NCI-H2107 (cell line): ENCODE results near the gene HSPB7.
"Not testable (repeated sequence)": the region's sequence is repeated elsewhere in the genome, so short reads cannot be mapped to it uniquely, and the experiment has no call there.

Source experiments
- DNase-seq: peaks from one replicate; lab custom pipeline; 2025; lab: John Stamatoyannopoulos, UW

HSPB7 gene

GRCh38 chr1:16022393-16022792 is 4.5 kb upstream of the HSPB7 start:
- no peak for DNase-seq

DNA sequence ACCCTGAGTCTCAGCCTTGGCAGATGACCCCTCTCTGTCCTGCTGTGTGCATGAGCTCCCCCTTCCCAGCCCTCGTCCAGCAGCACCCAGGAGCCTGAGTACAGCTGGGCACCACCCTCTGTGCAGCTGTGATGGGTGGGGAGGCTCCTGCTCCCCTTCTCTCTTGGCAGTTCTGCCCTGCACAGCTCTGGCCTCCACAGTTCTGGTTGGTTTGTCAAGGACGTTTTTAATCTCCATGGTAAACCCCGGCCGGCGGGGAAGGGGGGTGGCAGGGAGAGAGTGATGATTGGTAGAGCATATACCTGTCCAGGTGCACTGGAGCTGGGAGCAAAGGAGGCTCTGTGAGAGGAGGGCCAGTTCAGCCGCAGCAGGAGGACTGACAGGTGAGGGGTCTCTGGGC is 3.8 kb upstream of the HSPB7 start, which contains the start of gene CLCNKA:
CLCNKA (plus strand) TSS at position 356 of the 400 bp plus-strand sequence. CDS start 584 bp downstream, outside the sequence.
- peak; percentile 41 for DNase-seq

DNA sequence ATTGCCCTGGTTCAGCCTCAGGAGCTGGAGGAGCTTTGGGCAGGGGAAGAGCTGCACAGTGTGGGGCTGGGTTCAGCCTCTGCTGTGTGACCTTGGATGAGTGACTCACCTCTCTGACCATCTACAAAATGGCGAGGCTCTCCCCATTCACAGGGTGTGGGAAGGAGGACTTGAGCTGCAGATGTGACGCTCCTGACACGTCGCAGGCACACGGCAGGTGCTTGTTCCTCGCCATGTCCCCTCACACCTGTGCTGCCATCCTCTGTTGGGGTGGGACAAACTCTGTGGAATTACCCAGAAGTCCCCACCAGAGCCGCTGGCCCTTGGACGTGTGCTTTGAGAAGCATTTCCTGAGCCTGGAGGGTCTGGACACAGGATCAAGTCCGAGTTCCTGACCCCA is 3.0 kb upstream of the HSPB7 start:
- DNase-seq: not testable (repeated sequence)

DNA sequence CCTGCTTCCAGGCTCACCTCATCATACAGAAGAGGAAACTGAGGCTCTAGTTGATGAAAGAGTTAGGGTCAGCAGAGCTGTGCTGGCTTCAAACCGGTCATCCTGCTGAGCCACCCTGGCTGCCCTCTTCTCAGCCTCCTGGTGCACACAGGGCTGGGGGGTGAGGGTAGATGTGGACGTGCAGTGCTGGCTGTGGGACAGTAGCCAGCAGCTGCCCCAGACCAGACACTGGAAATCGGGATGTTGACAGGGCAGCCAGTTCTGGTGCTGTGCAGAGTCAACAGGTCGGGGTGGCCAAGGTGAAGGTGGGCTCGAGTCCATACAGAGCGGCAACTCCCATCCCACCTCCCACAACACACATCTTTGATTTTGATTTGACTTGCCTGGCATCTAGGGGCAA is 2.5 kb upstream of the HSPB7 start:
- no peak for DNase-seq

GRCh38 chr1:16019644-16020277 is 1.9 kb upstream of the HSPB7 start:
- DNase-seq: no peak

DNA sequence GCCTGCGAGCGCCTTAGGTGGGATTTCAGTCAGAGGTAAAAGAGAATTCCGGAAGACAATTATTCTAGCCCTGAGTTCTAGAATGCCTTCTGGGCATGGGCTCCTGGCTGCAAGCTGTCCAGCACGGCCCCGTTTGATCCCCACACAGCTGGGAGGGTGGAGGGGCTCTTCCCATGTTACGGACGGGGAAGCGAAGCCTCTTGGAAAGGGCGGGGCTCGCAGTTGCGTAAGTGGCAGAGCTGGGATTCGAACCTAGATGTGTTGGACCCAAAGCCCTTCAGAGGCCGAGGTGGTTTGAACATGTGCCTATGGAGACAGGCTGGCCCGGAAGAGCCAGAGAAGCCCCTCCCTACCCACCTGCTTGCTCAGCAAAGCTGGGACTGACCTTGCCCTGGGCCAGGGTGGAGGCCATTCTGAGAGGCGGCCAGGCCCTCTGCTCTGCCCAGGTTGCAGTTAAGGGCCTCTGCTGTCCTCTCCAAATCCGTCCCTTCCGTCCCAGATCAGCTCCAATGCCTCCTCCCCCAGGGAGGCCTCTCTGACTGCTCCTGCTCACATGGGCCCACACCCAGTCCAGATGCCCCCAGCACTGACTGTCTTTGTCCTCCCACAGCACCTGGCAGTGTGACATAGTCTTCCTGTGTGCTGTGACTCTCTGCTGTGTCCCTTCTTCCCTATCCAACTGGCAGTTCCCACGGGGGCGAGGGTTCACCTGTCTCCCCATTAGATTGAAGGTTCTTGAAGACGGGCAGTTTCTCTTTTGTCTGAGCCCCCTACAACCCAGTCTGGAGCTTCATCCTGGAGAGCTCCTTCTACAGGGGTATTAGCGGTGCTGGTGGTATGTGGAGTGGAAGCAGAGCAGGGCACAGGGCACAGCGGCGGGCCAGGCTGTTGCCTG is 1.2 kb upstream of the HSPB7 start:
- DNase-seq: no peak

- no peak for DNase-seq
These were observed 465 bp upstream of the HSPB7 start for GRCh38 chr1:16018308-16018707.

- no peak for DNase-seq
These were observed 775 bp downstream of the HSPB7 start for GRCh38 chr1:16017076-16017460.

DNA sequence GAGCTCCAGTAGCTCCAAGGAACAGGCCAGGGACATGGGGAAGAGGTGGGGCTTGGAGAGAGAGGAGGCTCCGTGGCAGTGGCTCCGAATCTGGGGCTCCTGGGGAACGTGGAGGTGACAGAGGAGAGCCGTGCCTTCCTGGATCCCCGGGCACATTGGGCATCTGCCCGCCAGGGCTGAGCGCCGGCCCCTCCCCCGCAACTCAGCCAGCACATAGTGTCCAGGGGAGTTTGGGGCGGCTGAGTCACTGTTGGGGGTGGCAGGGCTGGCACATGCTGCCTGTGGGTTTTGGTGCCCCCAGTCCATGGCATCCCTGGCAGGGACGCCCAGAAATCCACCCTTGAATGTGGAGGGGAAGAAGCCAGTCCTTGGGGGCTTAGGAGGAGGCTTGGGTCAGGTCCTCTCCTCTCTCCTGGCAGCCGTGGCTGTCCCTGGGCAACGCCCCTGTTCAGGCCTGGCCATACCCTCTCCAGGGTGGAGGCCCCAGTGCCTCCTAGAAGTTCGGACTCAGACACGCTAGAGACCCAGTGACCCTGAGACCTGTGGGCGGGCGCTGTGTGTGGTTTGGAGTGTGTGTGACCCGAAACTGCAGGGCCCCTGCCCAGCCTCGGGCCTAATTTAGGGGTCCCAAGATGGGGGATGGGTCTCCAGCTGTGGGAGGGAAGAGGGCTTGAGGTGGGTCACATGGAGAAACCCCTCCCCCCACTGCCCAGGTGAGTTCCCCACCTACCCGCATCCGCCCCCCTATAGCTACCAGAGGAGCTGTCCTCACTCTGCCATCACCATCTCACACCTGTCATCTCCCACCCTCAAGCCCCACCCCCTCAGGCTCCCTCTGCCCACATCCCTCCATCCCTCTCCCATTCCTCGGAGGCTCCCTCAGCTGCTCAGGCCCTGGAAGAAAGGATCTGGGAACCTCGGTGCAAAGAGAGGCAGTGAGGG is 1.6 kb downstream of the HSPB7 start:
- DNase-seq: no peak

DNA sequence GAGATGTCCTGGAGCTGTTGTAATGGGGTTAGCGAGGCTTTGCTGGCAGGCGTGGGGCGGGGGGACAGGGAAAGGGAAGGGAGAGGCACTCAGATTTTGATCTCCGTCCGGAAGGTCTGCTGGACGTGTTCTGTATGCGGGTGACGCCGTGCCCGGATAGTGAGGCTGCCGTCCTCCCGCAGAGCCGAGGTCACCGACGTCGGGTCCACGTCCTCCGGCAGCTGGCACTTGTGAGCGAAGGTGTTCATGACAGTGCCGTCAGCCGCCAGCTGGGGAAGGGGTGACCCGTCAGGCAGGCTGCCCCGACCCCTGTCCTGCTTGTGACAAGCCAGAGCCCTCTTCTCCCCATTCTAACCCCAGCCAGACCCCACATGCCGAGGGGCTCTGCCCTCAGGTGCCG is 2.4 kb downstream of the HSPB7 start:
- DNase-seq: no peak

DNA sequence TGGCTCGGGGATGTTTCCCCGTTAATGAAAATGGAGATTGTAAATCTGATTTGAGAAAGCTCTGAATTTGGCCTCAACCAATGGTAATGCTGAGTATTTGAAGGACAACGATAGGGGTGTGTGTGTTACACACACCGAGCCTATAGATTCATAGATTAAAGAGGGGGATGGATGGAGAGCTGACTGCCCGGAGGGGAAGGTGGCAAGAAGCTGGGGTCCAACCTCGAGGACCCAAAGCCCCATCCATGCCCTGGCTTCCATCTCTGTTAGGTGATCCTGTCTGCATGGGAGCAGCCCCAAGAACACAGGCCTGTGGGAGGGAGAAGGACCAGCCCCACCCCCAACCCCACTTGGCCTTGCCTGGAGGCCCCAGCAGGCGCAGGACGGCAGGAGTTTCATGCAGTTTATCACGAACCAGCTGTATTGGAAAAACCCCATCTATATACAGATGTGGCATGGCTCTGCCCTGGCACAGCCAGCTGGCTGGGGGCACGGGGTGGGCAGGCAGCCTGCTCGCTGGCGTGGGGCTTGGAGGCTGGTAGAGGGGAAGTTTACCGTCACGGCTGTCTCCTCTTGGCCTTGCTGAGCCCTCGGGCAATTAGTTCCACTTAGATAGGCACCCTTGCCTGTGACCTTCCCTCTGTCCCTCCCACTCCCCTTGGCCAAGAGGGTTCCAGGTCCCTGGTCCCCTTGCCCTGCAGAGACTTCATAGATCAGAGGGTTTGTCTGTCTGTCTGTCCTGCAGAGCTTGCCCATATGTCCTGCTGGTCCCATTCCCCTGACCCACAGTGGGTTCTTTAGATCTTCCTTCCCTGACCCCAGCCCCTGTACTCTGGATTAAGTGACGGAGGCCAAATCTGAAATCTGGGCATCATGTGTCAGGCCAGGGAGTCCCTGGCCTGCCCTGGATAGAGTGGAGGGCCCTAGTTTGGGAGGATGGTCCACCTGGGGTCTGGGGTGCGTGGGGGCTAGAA is 3.0 kb downstream of the HSPB7 start:
- DNase-seq: no peak

DNA sequence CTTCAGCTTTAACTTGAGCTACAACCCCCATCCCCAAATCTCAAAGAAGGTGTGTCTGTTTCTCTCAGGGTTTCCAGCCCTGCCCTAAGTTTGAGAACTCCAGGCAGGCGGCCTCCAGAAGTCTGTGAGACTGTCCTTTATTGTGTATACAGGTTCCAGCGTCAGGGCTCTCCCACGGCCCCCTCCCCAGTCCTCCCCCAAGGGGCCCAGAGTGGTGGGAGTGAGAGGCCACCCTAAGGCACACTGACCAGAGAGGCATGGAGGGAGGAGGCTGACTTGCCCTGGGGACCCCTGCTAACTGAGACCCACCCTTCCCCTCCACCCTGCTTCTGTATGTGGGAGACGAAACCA is 4.0 kb downstream of the HSPB7 start:
- no peak for DNase-seq

DNA sequence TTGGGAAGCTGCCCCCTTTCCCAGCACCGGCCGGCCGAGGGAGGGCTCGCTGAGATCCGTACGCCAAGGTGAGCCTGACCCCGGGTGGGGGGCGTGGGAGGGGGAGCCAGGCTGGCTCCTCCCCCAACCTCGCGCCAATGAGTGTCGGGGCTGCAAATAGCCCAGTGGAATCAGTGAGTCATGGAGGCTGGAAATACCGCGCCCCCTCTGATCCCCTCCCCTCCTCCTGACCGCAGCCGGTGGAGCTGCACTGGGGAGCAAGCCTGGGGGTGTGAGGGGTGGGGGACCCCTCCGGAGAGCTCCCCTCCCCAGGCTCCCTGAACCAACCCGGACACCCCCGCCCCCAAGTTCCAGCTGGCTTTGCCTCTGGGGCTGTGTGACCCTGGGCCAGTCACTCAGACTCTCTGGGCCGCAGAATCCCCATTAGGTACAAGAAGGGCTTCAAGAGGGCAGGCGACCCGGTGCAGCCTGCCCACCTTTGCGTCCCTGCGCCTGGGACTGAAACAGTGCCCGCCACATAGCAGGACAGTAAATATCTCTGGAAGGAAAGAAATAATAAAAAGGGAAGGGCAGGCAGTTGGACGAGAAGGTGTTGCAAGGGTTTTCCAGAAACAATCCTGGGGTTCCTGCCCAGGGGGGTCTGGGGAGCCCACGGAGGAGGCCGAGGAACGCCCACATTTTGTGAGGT is 4.5 kb downstream of the HSPB7 start:
- DNase-seq: no peak

GRCh38 chr1:16012590-16013219 is 5.1 kb downstream of the HSPB7 start:
- no peak for DNase-seq

DNA sequence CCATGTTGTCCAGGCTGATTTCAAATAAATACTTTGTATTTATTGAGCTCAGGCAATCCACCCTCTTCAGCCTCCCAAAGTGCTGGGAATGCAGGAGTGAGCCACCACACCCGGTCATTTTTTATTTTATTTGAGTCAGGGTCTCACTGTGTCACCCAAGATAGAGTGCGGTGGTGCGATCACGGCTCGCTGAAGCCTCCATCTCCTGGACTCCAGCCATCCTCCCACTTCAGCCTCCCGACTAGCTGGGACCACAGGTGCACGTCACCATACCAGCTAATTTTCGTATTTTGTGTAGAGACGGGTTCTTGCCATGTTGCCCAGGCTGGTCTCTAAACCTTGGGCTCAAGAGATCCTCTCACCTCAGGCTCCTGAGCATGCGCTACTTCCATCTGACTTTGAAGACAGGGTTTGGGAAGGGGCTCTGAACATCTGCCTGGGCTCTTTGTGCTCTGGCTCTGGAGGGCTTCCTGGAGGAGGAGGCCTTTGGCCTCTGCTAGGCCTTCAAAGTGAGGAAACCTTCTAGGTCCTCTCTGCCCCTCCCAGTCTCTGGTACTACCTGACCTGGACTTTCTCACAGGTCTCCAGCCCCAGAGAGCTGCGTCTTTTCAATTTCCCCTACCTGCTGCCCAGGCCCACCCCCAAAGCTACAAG is 5.8 kb downstream of the HSPB7 start:
- DNase-seq: no peak

DNA sequence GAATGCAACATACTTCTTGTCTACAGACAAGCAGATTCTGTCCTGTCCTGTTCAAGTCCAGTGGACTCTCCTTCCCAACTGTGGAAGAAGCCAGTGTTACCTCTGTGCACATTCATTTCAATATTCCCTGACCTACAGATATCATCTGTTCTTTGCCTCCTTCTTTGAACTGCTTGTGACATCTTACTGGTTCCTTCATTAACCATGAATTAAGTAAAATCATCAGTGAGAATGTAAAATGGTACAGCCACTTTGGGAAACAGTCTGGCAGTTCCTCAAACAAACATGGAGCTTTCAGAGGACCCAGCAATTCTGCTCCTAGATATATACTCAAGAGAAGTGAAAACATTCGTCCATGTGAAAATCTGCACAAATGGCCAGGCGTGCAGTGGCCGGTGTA is 7.0 kb downstream of the HSPB7 start:
- DNase-seq: no peak

GRCh38 chr1:16009678-16010077 is 8.2 kb downstream of the HSPB7 start:
- no peak for DNase-seq

GRCh38 chr1:16009030-16009460 is 8.8 kb downstream of the HSPB7 start:
- peak; percentile 51 for DNase-seq

DNA sequence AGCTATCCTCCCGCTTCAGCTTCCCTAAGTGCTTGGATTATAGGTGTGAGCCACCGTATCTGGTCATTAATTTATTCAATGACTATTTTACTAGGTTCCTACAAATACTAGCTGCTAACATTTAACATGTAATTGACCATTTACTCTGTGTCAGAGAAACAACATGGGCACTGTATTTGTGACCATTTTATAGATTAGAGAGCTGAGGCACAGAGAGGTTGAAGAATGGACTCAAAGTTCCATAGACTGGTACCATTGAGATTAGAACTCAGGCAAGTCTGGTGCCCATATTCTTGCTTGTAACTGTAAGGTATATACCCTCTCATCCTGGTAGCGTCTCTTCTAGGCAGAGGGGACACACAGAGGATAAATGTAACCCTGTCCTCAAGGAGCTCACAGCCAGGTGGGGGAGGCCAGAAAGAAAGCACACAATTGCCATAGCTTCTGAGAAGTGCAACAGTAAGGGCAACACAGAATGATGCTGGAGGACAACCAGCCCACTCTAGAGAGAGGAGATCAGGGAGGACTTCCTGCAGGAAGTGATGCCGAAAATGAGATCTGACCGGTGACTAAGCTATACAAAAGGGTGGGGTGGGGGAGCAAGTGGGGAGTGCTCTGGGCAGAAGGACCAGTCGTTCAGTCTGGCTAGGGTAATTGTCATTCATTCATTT is 10.0 kb downstream of the HSPB7 start:
- DNase-seq: no peak
